ENCODE data around the gene STUM. TPM values are rescaled to one million over a fixed set of nuclear protein-coding genes. Genes with fewer than 3 reads are reported as not detected.

The STUM gene
- total and polyA plus RNA-seq, 2 experiments from 2014 or later = 0.07 TPM; not detected in 1

DNA sequence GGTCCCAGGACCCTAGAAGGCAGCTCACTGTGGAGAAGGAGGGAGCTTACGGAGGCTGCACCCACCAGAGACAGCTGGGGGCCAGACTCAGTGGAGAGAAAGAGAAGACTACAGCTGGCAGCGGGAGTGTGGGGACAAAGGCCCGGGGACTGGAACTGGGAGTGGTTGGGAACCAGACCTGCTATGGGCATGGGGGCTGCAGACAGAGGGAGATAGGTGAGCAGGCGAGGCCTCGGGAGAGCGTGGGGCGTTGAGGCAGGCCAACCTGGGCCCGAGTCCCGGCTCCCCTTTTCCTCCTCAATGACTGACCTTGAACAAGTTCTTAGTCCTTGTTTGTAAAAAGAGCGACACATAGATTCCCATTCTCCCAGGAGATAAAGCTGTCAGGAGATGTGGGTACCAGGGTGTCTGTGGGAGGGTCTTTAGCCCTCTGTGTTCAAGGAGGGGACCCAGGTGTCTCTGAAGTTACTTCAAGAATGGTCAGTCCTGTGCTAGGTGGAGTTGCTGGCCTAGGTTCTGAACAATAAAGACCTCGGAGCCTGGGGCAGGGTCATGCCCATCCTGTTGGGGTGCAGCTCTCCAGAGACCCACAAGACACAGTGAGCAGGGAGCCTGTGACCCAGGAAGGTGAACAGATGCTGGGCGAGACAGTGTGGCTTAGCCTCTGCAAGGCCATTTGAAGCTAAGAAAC is 102.6 kb downstream of the STUM start:
- DNase-seq (ENCODE audit: low spot score) = no peak
- H3K9me2 ChIP-seq (replicated peaks; ENCODE audit: insufficient read depth) = no peaks in the 10 kb centered on the region
- H2AFZ ChIP-seq = no peak overlapping the region
- H3K4me3 ChIP-seq = no peak overlapping the region
- no peaks in the 10 kb centered on the region for H3K27me3 ChIP-seq
- H4K20me1 ChIP-seq (ENCODE audit: insufficient read depth, poor library complexity, severe bottlenecking) = no peaks in the 10 kb centered on the region
- WGBS (ENCODE audit: low lambda C conversion rate, missing lambda C conversion rate) = 95% methylated on average over 12 of the region's 12 CpGs
- TF ChIP-seq, protein P1, sequence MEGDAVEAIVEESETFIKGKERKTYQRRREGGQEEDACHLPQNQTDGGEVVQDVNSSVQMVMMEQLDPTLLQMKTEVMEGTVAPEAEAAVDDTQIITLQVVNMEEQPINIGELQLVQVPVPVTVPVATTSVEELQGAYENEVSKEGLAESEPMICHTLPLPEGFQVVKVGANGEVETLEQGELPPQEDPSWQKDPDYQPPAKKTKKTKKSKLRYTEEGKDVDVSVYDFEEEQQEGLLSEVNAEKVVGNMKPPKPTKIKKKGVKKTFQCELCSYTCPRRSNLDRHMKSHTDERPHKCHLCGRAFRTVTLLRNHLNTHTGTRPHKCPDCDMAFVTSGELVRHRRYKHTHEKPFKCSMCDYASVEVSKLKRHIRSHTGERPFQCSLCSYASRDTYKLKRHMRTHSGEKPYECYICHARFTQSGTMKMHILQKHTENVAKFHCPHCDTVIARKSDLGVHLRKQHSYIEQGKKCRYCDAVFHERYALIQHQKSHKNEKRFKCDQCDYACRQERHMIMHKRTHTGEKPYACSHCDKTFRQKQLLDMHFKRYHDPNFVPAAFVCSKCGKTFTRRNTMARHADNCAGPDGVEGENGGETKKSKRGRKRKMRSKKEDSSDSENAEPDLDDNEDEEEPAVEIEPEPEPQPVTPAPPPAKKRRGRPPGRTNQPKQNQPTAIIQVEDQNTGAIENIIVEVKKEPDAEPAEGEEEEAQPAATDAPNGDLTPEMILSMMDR (IDR thresholded peaks at IDR 0.05; ENCODE audit: poor library complexity) = no peak
- no peak for TF ChIP-seq EZH2 (IDR thresholded peaks at IDR 0.05; ENCODE audit: borderline replicate concordance)
- TF ChIP-seq EZH2phosphoT487 (IDR thresholded peaks at IDR 0.05; ENCODE audit: low read depth, severe bottlenecking, unreplicated experiment) = no peak
- peaks cover 10% of the 10 kb centered on the region for H3K4me1 ChIP-seq (ENCODE audit: insufficient read depth)
- H3K27ac ChIP-seq = no peak overlapping the region
- no peaks in the 10 kb centered on the region for H3K36me3 ChIP-seq (replicated peaks; ENCODE audit: insufficient read depth, low read depth)
- H3K4me2 ChIP-seq = no peak overlapping the region
- H3K79me2 ChIP-seq = no peaks in the 10 kb centered on the region
- no peaks in the 10 kb centered on the region for H3K9me3 ChIP-seq (ENCODE audit: low read depth)

DNA sequence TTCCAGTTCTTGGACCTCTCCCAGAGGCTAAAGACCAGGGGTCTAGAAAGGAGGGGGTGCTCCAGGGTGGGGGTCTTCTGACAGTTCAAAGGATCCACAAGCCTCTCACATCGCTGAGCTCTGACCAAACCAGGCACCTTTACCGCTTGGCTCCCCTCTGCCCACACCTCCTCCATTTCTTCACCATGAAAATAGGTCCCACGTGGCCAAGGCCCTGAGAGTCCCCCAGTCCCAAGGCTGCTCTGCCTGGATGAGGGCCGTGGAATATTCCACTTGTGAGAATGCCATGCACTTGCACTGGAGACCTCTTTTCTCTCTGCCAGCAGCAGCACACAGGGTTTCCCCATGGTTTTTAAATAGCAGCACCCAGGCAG is 103.2 kb downstream of the STUM start:
- no peak overlapping the region for H3K4me3 ChIP-seq
- DNase-seq (ENCODE audit: low spot score) = no peak
- TF ChIP-seq, protein P1 (IDR thresholded peaks at IDR 0.05; ENCODE audit: poor library complexity) = no peak
- TF ChIP-seq EZH2 (IDR thresholded peaks at IDR 0.05; ENCODE audit: borderline replicate concordance) (no peak), EZH2phosphoT487 (IDR thresholded peaks at IDR 0.05; ENCODE audit: low read depth, severe bottlenecking, unreplicated experiment) (no peak)
- no peaks in the 10 kb centered on the region for H3K9me2 ChIP-seq (replicated peaks; ENCODE audit: insufficient read depth)
- no peaks in the 10 kb centered on the region for H3K36me3 ChIP-seq (replicated peaks; ENCODE audit: insufficient read depth, low read depth)
- H4K20me1 ChIP-seq (ENCODE audit: insufficient read depth, poor library complexity, severe bottlenecking) = no peaks in the 10 kb centered on the region
- H3K27ac ChIP-seq = no peak overlapping the region
- H2AFZ ChIP-seq = no peak overlapping the region
- no peak overlapping the region for H3K4me2 ChIP-seq
- peaks cover 13% of the 10 kb centered on the region for H3K4me1 ChIP-seq (ENCODE audit: insufficient read depth)
- WGBS (ENCODE audit: low lambda C conversion rate, missing lambda C conversion rate) = 98% methylated on average over 4 of the region's 4 CpGs
- no peaks in the 10 kb centered on the region for H3K27me3 ChIP-seq
- H3K79me2 ChIP-seq = no peaks in the 10 kb centered on the region
- no peaks in the 10 kb centered on the region for H3K9me3 ChIP-seq (ENCODE audit: low read depth)

DNA sequence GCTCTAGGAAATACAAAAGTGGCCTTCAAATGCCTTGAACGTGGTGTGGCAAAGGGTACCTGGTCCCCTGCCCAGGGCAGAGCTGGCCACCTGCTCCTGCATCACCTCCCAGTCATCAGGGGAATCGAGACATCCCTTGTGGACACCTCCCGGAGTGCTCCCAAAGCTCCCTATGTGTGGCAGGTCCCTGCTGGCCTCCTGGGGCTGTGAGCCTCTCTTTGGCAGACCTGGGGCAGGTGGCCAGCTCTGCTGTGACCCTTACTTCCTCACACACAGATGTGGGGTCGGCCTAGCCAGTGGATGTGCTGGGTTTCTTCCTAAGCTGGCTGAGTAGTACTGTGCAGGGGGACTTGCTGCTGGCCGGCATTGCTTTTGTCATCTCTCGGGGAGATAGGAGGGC is 104.0 kb downstream of the STUM start:
- 94% methylated on average over 6 of the region's 6 CpGs for WGBS (ENCODE audit: low lambda C conversion rate, missing lambda C conversion rate)
- Histone ChIP-seq H3K27ac (no peak overlapping the region), H2AFZ (no peak overlapping the region), H3K4me1 (ENCODE audit: insufficient read depth) (peaks cover 15% of the 10 kb centered on the region), H4K20me1 (ENCODE audit: insufficient read depth, poor library complexity, severe bottlenecking) (no peaks in the 10 kb centered on the region), H3K4me3 (no peak overlapping the region), H3K4me2 (no peak overlapping the region), H3K9me2 (replicated peaks; ENCODE audit: insufficient read depth) (no peaks in the 10 kb centered on the region), H3K9me3 (ENCODE audit: low read depth) (no peaks in the 10 kb centered on the region), H3K36me3 (replicated peaks; ENCODE audit: insufficient read depth, low read depth) (no peaks in the 10 kb centered on the region), H3K79me2 (no peaks in the 10 kb centered on the region), H3K27me3 (no peaks in the 10 kb centered on the region)
- TF ChIP-seq EZH2phosphoT487 (IDR thresholded peaks at IDR 0.05; ENCODE audit: low read depth, severe bottlenecking, unreplicated experiment) = no peak
- TF ChIP-seq, protein P1 (IDR thresholded peaks at IDR 0.05; ENCODE audit: poor library complexity) = no peak
- no peak for TF ChIP-seq EZH2 (IDR thresholded peaks at IDR 0.05; ENCODE audit: borderline replicate concordance)
- DNase-seq (ENCODE audit: low spot score) = no peak
